ENCODE measurements around the gene VAMP5. TPM values are rescaled to one million over a fixed set of nuclear protein-coding genes. Genes with fewer than 3 reads are reported as not detected.

Gene VAMP5
- total RNA-seq, 2 experiments from 2014 or later: 72.0 to 74.4 TPM

- Mint-ChIP-seq H3K27ac (no peak overlapping the region), H3K9me3 (ENCODE audit: insufficient read depth) (no peaks in the 10 kb centered on the region), H3K36me3 (ENCODE audit: low read depth) (no peaks in the 10 kb centered on the region), H3K4me3 (no peak overlapping the region), H3K27me3 (ENCODE audit: low read depth) (peaks cover 11% of the 10 kb centered on the region), H3K4me1 (ENCODE audit: low read depth) (peaks cover 16% of the 10 kb centered on the region)
- CTCF ChIA-PET: interaction anchor here (1.4 to 3.8 kb wide), 2 partner anchors 14 to 19 kb away, joined by 4 to 10 read pairs; no protein-coding TSS in a partner anchor
- ATAC-seq (no peak), DNase-seq (no peak)
- POLR2A ChIA-PET: interaction anchor here (0.9 to 1.7 kb wide), 3 partner anchors 159 to 238 kb away, joined by 3 to 6 read pairs (median 3); partner anchors contain the start of genes ELMOD3, RETSAT and TGOLN2
Measured at GRCh38 chr2:85566265-85566664, 18.0 kb upstream of the VAMP5 start.

GRCh38 chr2:85575739-85576138 lies 8.5 kb upstream of the VAMP5 start:
- POLR2A ChIA-PET: no interaction called here

GRCh38 chr2:85577063-85577385 lies 7.2 kb upstream of the VAMP5 start:
- POLR2A ChIA-PET: interaction anchor here (1.4 to 3.3 kb wide), 3 partner anchors 18 to 139 kb away, joined by 3 to 26 read pairs (median 8); partner anchors contain the start of genes MAT2A and RNF181
- Mint-ChIP-seq H3K27me3 (ENCODE audit: low read depth) (peaks cover 6% of the 10 kb centered on the region), H3K36me3 (ENCODE audit: low read depth) (peaks cover 26% of the 10 kb centered on the region), H3K4me1 (ENCODE audit: low read depth) (peaks cover 33% of the 10 kb centered on the region), H3K4me3 (peak overlapping the region; percentile 95), H3K9me3 (ENCODE audit: insufficient read depth) (no peaks in the 10 kb centered on the region), H3K27ac (no peak overlapping the region)
- DNase-seq (no peak), ATAC-seq (no peak)
- CTCF ChIA-PET: interaction anchor here (0.7 to 1.8 kb wide), 3 partner anchors 15 to 60 kb away, joined by 3 to 6 read pairs (median 3); partner anchors contain the start of gene GGCX

More at GRCh38 chr2:85575739-85576138, 8.5 kb upstream of the VAMP5 start:
- Mint-ChIP-seq H3K4me3 (no peak overlapping the region), H3K27me3 (ENCODE audit: low read depth) (peaks cover 11% of the 10 kb centered on the region), H3K9me3 (ENCODE audit: insufficient read depth) (no peaks in the 10 kb centered on the region), H3K4me1 (ENCODE audit: low read depth) (peaks cover 26% of the 10 kb centered on the region), H3K36me3 (ENCODE audit: low read depth) (peaks cover 19% of the 10 kb centered on the region), H3K27ac (no peak overlapping the region)
- ATAC-seq (no peak), DNase-seq (no peak)
- CTCF ChIA-PET: no interaction called here

GRCh38 chr2:85577386-85578242 lies 6.6 kb upstream of the VAMP5 start, which contains the start of gene VAMP8:
Gene VAMP8 (plus strand): TSS chr2:85577586. CDS start chr2:85577647, 61 bp downstream.
- peak within 1 kb of the TSS; percentile 85 for H3K27ac Mint-ChIP-seq
- H3K9me3 Mint-ChIP-seq (ENCODE audit: insufficient read depth): no peaks in the 10 kb centered on the region
- ATAC-seq: peak; percentile 87
- peaks cover 2% of the 10 kb centered on the region for H3K27me3 Mint-ChIP-seq (ENCODE audit: low read depth)
- peaks cover 32% of the 10 kb centered on the region for H3K36me3 Mint-ChIP-seq (ENCODE audit: low read depth)
- POLR2A ChIA-PET: interaction anchor here (0.6 to 3.3 kb wide), 9 partner anchors 10 to 250 kb away, joined by 3 to 26 read pairs (median 3); partner anchors contain the start of genes C2orf68, ELMOD3, GGCX and MAT2A
- H3K4me1 Mint-ChIP-seq (ENCODE audit: low read depth): peaks cover 37% of the 10 kb centered on the region
- H3K4me3 Mint-ChIP-seq: peak within 1 kb of the TSS; percentile 95
- CTCF ChIA-PET: interaction anchor here (0.7 to 1.8 kb wide), 6 partner anchors 10 to 608 kb away, joined by 3 to 6 read pairs (median 4); partner anchors contain the start of gene GGCX
- DNase-seq: peak; percentile 73

- ChIA-PET POLR2A (interaction anchor here (0.6 to 3.3 kb wide), 10 partner anchors 9 to 251 kb away, joined by 3 to 26 read pairs (median 4); partner anchors contain the start of genes C2orf68, ELMOD3, GGCX and MAT2A), CTCF (interaction anchor here (0.8 to 1.8 kb wide), 6 partner anchors 9 to 607 kb away, joined by 3 to 6 read pairs (median 4); no protein-coding TSS in a partner anchor)
- Mint-ChIP-seq H3K4me1 (ENCODE audit: low read depth) (peaks cover 44% of the 10 kb centered on the region), H3K27me3 (ENCODE audit: low read depth) (no peaks in the 10 kb centered on the region), H3K36me3 (ENCODE audit: low read depth) (peaks cover 34% of the 10 kb centered on the region), H3K27ac (peak overlapping the region; percentile 85), H3K4me3 (peak overlapping the region; percentile 95), H3K9me3 (ENCODE audit: insufficient read depth) (no peaks in the 10 kb centered on the region)
- ATAC-seq (peak; percentile 46), DNase-seq (peak; percentile 46)
Measured at GRCh38 chr2:85578243-85579180, 5.7 kb upstream of the VAMP5 start.

- peak overlapping the region; percentile 85 for H3K27ac Mint-ChIP-seq
- peaks cover 35% of the 10 kb centered on the region for H3K36me3 Mint-ChIP-seq (ENCODE audit: low read depth)
- POLR2A ChIA-PET: interaction anchor here (0.6 to 3.3 kb wide), 4 partner anchors 16 to 252 kb away, joined by 3 to 26 read pairs (median 5); partner anchors contain the start of genes RNF181 and TGOLN2
- DNase-seq (no peak), ATAC-seq (no peak)
- H3K9me3 Mint-ChIP-seq (ENCODE audit: insufficient read depth): no peaks in the 10 kb centered on the region
- H3K27me3 Mint-ChIP-seq (ENCODE audit: low read depth): no peaks in the 10 kb centered on the region
- CTCF ChIA-PET: interaction anchor here (0.7 to 1.5 kb wide), 2 partner anchors 31 to 59 kb away, joined by 3 to 4 read pairs; no protein-coding TSS in a partner anchor
- H3K4me1 Mint-ChIP-seq (ENCODE audit: low read depth): peaks cover 49% of the 10 kb centered on the region
- H3K4me3 Mint-ChIP-seq: peak overlapping the region; percentile 95
Measured at GRCh38 chr2:85579266-85579935, 4.8 kb upstream of the VAMP5 start.

GRCh38 chr2:85580206-85580605 lies 4.0 kb upstream of the VAMP5 start:
- CTCF ChIA-PET: no interaction called here
- POLR2A ChIA-PET: interaction anchor here (3.3 kb wide), 1 partner anchor 15 kb away, joined by 26 read pairs; the partner anchor contains the start of gene RNF181
- no peak overlapping the region for H3K27ac Mint-ChIP-seq
- H3K36me3 Mint-ChIP-seq (ENCODE audit: low read depth): peaks cover 35% of the 10 kb centered on the region
- H3K27me3 Mint-ChIP-seq (ENCODE audit: low read depth): no peaks in the 10 kb centered on the region
- H3K4me1 Mint-ChIP-seq (ENCODE audit: low read depth): peaks cover 56% of the 10 kb centered on the region
- H3K9me3 Mint-ChIP-seq (ENCODE audit: insufficient read depth): no peaks in the 10 kb centered on the region
- H3K4me3 Mint-ChIP-seq: peak overlapping the region; percentile 43
- DNase-seq (no peak), ATAC-seq (no peak)

- Mint-ChIP-seq H3K4me1 (ENCODE audit: low read depth) (peaks cover 70% of the 10 kb centered on the region), H3K36me3 (ENCODE audit: low read depth) (peaks cover 35% of the 10 kb centered on the region), H3K27me3 (ENCODE audit: low read depth) (no peaks in the 10 kb centered on the region), H3K9me3 (ENCODE audit: insufficient read depth) (no peaks in the 10 kb centered on the region), H3K4me3 (no peak overlapping the region), H3K27ac (peak overlapping the region; percentile 70)
- ChIA-PET POLR2A (interaction anchor here (3.8 kb wide), 1 partner anchor 12 kb away, joined by 28 read pairs; the partner anchor contains the start of gene RNF181), CTCF (interaction anchor here (1.5 kb wide), 1 partner anchor 8 kb away, joined by 6 read pairs; no protein-coding TSS in a partner anchor)
- ATAC-seq: no peak
- DNase-seq: no peak
Measured at GRCh38 chr2:85582492-85582891, 1.7 kb upstream of the VAMP5 start.

GRCh38 chr2:85583667-85584353 lies 421 bp upstream of the VAMP5 start:
- Mint-ChIP-seq H3K4me1 (ENCODE audit: low read depth) (peaks cover 74% of the 10 kb centered on the region), H3K36me3 (ENCODE audit: low read depth) (peaks cover 26% of the 10 kb centered on the region), H3K4me3 (peak overlapping the region; percentile 87), H3K27ac (peak overlapping the region; percentile 91), H3K9me3 (ENCODE audit: insufficient read depth) (no peaks in the 10 kb centered on the region), H3K27me3 (ENCODE audit: low read depth) (no peaks in the 10 kb centered on the region)
- DNase-seq (peak; percentile 59), ATAC-seq (peak; percentile 46)
- POLR2A ChIA-PET: interaction anchor here (0.6 to 3.8 kb wide), 7 partner anchors 11 to 256 kb away, joined by 3 to 28 read pairs (median 4); partner anchors contain the start of genes GGCX, RNF181, TGOLN2 and USP39
- CTCF ChIA-PET: interaction anchor here (1.2 to 3.1 kb wide), 4 partner anchors 10 to 164 kb away, joined by 4 to 11 read pairs (median 6); partner anchors contain the start of gene RNF181
